ENCODE data around the gene DIPK1A.
A peak's percentile ranks its signal among the peaks of the same experiment; 100 is the strongest.

The DIPK1A gene

DNA sequence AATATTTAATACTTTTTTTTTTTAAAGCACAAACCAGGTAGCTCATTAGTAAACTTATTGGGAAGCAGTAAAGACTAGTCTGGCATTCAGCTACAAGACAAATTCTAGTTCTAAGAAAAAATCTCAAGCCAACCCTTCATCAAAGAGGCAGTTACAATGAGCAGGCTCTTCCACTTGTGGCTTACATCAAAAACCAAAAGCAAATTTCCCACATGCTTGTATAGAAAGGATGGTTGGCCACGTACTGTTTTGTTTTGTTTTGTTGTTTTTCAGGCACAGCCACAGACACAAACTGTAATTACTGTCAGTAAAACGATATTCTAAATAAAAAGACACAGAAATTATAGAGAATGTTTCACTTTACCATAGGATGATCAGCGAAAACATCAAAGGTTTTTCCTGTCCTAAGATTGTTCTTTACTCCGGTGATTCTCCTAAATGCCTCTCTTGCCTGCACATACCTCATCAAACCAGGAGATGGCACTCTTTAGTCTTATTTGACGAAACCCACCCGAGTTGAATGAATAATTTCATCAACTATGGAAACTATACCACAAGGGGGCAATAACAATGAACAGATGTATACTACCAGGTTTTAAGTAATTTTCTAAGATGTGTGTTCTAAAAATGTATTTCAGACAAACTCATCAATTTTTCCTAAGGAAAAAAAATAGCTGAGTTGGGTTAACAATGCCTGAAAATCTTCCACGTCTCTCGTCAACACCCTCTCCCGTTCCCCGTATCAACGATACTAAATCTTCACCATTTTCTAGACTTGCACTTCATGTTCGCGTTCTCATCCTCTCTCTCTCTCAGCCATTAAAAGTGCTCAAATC lies 102.5 kb downstream of the DIPK1A start (continued):
- TF ChIP-seq, protein P1, sequence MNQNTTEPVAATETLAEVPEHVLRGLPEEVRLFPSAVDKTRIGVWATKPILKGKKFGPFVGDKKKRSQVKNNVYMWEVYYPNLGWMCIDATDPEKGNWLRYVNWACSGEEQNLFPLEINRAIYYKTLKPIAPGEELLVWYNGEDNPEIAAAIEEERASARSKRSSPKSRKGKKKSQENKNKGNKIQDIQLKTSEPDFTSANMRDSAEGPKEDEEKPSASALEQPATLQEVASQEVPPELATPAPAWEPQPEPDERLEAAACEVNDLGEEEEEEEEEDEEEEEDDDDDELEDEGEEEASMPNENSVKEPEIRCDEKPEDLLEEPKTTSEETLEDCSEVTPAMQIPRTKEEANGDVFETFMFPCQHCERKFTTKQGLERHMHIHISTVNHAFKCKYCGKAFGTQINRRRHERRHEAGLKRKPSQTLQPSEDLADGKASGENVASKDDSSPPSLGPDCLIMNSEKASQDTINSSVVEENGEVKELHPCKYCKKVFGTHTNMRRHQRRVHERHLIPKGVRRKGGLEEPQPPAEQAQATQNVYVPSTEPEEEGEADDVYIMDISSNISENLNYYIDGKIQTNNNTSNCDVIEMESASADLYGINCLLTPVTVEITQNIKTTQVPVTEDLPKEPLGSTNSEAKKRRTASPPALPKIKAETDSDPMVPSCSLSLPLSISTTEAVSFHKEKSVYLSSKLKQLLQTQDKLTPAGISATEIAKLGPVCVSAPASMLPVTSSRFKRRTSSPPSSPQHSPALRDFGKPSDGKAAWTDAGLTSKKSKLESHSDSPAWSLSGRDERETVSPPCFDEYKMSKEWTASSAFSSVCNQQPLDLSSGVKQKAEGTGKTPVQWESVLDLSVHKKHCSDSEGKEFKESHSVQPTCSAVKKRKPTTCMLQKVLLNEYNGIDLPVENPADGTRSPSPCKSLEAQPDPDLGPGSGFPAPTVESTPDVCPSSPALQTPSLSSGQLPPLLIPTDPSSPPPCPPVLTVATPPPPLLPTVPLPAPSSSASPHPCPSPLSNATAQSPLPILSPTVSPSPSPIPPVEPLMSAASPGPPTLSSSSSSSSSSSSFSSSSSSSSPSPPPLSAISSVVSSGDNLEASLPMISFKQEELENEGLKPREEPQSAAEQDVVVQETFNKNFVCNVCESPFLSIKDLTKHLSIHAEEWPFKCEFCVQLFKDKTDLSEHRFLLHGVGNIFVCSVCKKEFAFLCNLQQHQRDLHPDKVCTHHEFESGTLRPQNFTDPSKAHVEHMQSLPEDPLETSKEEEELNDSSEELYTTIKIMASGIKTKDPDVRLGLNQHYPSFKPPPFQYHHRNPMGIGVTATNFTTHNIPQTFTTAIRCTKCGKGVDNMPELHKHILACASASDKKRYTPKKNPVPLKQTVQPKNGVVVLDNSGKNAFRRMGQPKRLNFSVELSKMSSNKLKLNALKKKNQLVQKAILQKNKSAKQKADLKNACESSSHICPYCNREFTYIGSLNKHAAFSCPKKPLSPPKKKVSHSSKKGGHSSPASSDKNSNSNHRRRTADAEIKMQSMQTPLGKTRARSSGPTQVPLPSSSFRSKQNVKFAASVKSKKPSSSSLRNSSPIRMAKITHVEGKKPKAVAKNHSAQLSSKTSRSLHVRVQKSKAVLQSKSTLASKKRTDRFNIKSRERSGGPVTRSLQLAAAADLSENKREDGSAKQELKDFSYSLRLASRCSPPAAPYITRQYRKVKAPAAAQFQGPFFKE (tag by site-specific recombination; IDR thresholded peaks at IDR 0.05; ENCODE audit: borderline replicate concordance) = no peak
- peak; percentile 66; the same call in 1 of the 2 replicates for TF ChIP-seq ZNF2 (tag by site-specific recombination; IDR thresholded peaks at IDR 0.05)
- TF ChIP-seq ZNF324 (tag by site-specific recombination; IDR thresholded peaks at IDR 0.05) = peak; percentile 56; the same call in 1 of the 2 replicates
- TF ChIP-seq ZBTB17 (tag by site-specific recombination; IDR thresholded peaks at IDR 0.05) = no peak; the same call in none of the 2 replicates
- TF ChIP-seq, protein P2, sequence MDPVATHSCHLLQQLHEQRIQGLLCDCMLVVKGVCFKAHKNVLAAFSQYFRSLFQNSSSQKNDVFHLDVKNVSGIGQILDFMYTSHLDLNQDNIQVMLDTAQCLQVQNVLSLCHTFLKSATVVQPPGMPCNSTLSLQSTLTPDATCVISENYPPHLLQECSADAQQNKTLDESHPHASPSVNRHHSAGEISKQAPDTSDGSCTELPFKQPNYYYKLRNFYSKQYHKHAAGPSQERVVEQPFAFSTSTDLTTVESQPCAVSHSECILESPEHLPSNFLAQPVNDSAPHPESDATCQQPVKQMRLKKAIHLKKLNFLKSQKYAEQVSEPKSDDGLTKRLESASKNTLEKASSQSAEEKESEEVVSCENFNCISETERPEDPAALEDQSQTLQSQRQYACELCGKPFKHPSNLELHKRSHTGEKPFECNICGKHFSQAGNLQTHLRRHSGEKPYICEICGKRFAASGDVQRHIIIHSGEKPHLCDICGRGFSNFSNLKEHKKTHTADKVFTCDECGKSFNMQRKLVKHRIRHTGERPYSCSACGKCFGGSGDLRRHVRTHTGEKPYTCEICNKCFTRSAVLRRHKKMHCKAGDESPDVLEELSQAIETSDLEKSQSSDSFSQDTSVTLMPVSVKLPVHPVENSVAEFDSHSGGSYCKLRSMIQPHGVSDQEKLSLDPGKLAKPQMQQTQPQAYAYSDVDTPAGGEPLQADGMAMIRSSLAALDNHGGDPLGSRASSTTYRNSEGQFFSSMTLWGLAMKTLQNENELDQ (tag by site-specific recombination; IDR thresholded peaks at IDR 0.05; ENCODE audit: low read depth) = no peak
- no peak for TF ChIP-seq ZNF394 (tag by site-specific recombination; IDR thresholded peaks at IDR 0.05; ENCODE audit: borderline replicate concordance)
- TF ChIP-seq, protein P3, sequence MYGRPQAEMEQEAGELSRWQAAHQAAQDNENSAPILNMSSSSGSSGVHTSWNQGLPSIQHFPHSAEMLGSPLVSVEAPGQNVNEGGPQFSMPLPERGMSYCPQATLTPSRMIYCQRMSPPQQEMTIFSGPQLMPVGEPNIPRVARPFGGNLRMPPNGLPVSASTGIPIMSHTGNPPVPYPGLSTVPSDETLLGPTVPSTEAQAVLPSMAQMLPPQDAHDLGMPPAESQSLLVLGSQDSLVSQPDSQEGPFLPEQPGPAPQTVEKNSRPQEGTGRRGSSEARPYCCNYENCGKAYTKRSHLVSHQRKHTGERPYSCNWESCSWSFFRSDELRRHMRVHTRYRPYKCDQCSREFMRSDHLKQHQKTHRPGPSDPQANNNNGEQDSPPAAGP (tag by site-specific recombination; IDR thresholded peaks at IDR 0.05) = no peak
- no peak for TF ChIP-seq ZNF48 (tag by site-specific recombination; IDR thresholded peaks at IDR 0.05)
- TF ChIP-seq, protein P4, sequence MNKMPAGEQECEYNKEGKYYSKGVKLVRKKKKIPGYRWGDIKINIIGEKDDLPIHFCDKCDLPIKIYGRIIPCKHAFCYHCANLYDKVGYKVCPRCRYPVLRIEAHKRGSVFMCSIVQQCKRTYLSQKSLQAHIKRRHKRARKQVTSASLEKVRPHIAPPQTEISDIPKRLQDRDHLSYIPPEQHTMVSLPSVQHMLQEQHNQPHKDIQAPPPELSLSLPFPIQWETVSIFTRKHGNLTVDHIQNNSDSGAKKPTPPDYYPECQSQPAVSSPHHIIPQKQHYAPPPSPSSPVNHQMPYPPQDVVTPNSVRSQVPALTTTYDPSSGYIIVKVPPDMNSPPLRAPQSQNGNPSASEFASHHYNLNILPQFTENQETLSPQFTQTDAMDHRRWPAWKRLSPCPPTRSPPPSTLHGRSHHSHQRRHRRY (tag by site-specific recombination; IDR thresholded peaks at IDR 0.05) = no peak
- TF ChIP-seq, protein P5, sequence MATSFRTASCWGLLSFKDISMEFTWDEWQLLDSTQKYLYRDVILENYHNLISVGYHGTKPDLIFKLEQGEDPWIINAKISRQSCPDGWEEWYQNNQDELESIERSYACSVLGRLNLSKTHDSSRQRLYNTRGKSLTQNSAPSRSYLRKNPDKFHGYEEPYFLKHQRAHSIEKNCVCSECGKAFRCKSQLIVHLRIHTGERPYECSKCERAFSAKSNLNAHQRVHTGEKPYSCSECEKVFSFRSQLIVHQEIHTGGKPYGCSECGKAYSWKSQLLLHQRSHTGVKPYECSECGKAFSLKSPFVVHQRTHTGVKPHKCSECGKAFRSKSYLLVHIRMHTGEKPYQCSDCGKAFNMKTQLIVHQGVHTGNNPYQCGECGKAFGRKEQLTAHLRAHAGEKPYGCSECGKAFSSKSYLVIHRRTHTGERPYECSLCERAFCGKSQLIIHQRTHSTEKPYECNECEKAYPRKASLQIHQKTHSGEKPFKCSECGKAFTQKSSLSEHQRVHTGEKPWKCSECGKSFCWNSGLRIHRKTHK (tag by site-specific recombination; IDR thresholded peaks at IDR 0.05) = no peak
- no peak for TF ChIP-seq MYNN (tag by site-specific recombination; IDR thresholded peaks at IDR 0.05; ENCODE audit: borderline replicate concordance)
- no peak for TF ChIP-seq ZFP41 (tag by site-specific recombination; IDR thresholded peaks at IDR 0.05; ENCODE audit: borderline replicate concordance)
- TF ChIP-seq ZNF830 (tag by site-specific recombination; IDR thresholded peaks at IDR 0.05; ENCODE audit: low read depth) = no peak
- TF ChIP-seq BCL11B (tag by site-specific recombination; IDR thresholded peaks at IDR 0.05; ENCODE audit: low read depth) = no peak
- TF ChIP-seq ZBTB8A (tag by site-specific recombination; IDR thresholded peaks at IDR 0.05) = no peak
- TF ChIP-seq RBAK (tag by site-specific recombination; IDR thresholded peaks at IDR 0.05) = no peak
- TF ChIP-seq ZNF248 (tag by site-specific recombination; IDR thresholded peaks at IDR 0.05) = no peak
- no peak for TF ChIP-seq ZNF174 (tag by site-specific recombination; IDR thresholded peaks at IDR 0.05)
- no peak for TF ChIP-seq ZNF19 (tag by site-specific recombination; IDR thresholded peaks at IDR 0.05; ENCODE audit: low read depth)
- no peak for TF ChIP-seq GLI2 (tag by site-specific recombination; IDR thresholded peaks at IDR 0.05; ENCODE audit: borderline replicate concordance, low read depth)
- TF ChIP-seq, protein P6, sequence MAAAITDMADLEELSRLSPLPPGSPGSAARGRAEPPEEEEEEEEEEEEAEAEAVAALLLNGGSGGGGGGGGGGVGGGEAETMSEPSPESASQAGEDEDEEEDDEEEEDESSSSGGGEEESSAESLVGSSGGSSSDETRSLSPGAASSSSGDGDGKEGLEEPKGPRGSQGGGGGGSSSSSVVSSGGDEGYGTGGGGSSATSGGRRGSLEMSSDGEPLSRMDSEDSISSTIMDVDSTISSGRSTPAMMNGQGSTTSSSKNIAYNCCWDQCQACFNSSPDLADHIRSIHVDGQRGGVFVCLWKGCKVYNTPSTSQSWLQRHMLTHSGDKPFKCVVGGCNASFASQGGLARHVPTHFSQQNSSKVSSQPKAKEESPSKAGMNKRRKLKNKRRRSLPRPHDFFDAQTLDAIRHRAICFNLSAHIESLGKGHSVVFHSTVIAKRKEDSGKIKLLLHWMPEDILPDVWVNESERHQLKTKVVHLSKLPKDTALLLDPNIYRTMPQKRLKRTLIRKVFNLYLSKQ (tag by site-specific recombination; IDR thresholded peaks at IDR 0.05; ENCODE audit: borderline replicate concordance) = no peak
- TF ChIP-seq ZXDB (tag by site-specific recombination; IDR thresholded peaks at IDR 0.05) = no peak
- TF ChIP-seq MEIS1 (CRISPR knock-in tag; IDR thresholded peaks at IDR 0.05; ENCODE audit: borderline replicate concordance) = no peak
- no peak for TF ChIP-seq EGR2 (tag by site-specific recombination; IDR thresholded peaks at IDR 0.05; ENCODE audit: low read depth)
- peak; percentile 39; the same call in 1 of the 2 replicates for TF ChIP-seq YY1 (tag by site-specific recombination; IDR thresholded peaks at IDR 0.05)
- TF ChIP-seq ZNF747 (tag by site-specific recombination; IDR thresholded peaks at IDR 0.05) = no peak

All from HEK293 (cell line).